AG09319 (cell line): ENCODE results near the gene TIGD6.

Experiments
- DNase-seq: peaks from one replicate; pipeline ENCODE4 v3.0.0-alpha.2; 2010; ENCODE audit warnings: low read depth; ENCODE audit errors: extremely low read depth
- TF ChIP-seq, protein P1 (sequence below): IDR thresholded peaks from 2 replicates; pipeline ENCODE4 v1.5.1; 2011; ENCODE audit warnings: low read depth, mild to moderate bottlenecking, inconsistent platforms, low read length, moderate library complexity

Gene TIGD6

DNA sequence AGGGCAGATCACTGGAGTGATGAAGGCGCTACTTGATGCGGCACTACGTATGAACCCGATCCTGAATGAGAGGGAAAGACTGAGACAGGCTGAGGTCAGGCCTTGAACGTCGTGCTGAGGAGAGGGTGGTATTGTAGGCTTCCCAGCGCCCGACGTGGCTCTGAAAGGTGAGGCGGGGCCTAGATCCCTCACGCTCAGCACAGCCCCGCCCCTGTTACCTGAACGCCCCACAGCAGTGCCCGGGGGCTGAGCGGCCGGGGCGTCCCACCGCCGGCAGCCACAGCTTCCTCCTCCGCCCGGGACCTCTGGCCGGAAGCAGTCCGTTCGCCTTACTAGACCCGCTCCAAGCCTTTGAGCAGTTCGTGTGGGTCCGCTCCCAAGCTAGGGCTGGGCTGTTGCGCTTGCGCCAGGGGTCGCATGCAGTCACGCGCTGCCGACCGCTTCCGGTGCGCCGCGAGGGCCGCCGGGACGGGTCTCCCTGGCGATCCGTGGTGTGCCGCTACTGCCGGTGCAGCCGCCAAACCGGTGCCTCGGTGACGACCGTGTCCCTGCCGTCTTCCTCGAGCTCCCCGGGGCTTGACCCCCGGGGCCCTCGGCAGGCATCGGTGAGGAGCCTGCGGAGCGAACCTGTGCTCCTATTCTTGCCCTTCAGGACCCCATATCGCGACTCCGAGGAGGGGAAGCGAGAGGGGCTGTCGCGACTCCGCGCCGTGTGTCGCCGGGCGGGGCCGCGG, at the start of gene TIGD6, which contains the start of gene HMGXB3:
TSS of gene TIGD6 (minus strand) at position 399 of the 734 bp plus-strand sequence. CDS start 4,306 bp downstream, outside the sequence.
TSS of gene HMGXB3 (plus strand) at position 484 of the 734 bp plus-strand sequence. CDS start 4,114 bp downstream, outside the sequence.
- peak; percentile 86 for DNase-seq
- TF ChIP-seq, protein P1, sequence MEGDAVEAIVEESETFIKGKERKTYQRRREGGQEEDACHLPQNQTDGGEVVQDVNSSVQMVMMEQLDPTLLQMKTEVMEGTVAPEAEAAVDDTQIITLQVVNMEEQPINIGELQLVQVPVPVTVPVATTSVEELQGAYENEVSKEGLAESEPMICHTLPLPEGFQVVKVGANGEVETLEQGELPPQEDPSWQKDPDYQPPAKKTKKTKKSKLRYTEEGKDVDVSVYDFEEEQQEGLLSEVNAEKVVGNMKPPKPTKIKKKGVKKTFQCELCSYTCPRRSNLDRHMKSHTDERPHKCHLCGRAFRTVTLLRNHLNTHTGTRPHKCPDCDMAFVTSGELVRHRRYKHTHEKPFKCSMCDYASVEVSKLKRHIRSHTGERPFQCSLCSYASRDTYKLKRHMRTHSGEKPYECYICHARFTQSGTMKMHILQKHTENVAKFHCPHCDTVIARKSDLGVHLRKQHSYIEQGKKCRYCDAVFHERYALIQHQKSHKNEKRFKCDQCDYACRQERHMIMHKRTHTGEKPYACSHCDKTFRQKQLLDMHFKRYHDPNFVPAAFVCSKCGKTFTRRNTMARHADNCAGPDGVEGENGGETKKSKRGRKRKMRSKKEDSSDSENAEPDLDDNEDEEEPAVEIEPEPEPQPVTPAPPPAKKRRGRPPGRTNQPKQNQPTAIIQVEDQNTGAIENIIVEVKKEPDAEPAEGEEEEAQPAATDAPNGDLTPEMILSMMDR = peak; percentile 5

DNA sequence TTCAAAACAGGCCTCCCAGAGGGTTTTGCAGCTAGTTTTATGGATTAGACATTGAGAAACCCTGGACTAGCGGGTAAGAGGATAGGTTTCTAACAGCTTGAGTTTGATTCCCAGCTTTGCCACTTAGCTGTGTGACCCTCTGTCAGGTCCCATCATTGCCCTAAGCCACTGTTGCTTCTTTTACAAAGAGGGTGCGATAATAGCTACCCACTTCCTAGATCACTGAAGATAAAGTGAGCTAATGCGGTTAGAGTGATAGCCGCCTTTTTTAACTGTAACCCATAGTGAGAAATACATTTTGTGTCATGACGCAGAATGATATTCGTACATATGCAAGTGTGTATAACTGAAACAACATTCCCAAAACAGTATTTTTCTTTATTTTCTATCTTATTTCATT, 45.6 kb upstream of the TIGD6 start:
- no peak for DNase-seq
- TF ChIP-seq, protein P1 = no peak

DNA sequence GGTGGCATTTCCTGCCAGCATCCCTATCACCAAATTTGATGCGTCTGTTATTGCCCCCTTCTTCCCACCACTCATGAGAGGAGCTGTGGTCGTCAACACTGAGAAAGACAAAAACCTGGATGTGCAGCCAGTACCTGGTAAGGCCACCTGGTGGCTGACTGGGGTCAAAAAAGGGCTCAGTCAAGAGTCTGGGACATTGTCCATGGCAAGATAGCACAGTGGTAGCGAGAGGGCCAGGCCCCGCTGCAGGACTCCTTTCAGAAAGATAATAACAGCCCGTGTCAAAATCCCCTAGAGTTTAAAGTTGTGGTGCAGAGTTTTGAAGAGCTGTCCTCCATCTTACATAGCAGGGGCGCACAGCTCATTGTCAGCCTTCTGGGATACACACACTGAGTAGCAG, 45.1 kb upstream of the TIGD6 start:
- no peak for DNase-seq
- TF ChIP-seq, protein P1 = no peak

DNA sequence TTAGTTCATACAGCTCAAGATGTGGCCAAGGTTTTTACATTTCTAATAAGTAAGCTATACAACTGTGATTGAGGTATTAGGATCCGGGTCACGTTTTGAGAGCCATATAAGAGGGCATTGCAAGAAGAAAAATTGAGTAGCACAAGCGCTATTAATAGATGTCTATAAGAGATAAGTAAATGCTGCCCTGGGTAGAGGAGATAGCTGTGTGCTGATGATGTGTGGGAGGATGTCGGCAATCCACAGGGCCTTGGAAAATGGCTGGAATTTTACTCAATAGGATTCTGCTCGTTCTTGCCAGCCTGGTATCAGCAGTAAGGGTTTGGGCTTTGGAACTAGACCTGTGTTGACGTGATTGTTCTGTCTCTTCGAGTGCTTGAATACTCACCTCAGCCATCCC, 44.3 kb upstream of the TIGD6 start:
- TF ChIP-seq, protein P1 = no peak
- DNase-seq = no peak

DNA sequence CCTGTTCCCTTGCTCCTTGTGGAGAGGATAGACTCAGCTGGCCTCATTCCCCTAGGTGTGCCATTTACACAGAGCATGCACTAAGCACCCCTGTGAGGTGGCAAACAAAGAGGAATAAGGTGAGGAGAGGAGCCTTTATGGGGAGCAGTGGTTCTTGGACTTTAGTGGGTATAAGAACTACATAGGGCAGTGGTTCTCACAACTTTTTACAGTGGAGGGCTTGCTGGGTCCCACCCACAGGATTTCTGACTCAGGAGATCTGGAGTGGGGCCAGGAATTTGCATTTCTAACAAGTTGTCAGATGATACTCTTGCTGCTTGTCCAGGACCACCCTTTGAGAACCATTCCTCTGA, 43.9 kb upstream of the TIGD6 start:
- TF ChIP-seq, protein P1 = no peak
- no peak for DNase-seq

DNA sequence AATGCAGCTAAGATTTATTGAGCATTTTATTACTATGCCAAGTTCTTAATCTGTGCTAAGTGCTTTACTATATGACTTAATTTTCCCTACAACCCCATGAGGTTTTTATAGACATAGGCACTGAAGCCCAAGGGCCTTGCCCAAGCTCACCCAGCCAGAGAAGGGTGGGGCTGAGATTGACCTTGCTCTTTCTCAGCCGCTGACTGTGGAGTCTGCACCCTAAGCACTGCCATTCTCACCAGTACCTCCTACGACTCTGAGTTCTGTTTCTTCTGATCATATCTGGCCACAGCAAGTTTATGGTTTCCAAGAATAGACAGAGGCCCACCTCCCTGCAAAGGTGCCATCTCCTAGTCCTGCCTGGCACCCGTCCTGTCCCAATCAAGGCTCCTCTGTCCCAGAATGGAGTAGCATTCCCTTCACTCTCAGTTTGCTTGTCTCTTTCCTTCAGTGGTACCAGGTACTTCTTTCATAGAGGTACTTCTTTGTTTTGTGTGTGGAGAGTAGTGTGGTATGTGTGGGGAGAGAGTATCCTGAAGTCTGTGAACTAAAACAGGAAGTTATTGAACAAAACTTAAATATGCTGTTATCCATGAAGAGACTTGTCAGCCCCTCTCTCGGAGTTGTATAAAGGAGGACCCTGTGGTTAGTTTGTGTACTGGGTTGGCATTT, 43.3 kb upstream of the TIGD6 start:
- no peak for DNase-seq

More for the DNA sequence above, 43.3 kb upstream of the TIGD6 start:
- TF ChIP-seq, protein P1 = no peak
